H1 (cell line): Measurements from ENCODE around the gene IGFALS. TPM values are rescaled to one million over a fixed set of nuclear protein-coding genes. Genes with fewer than 3 reads are reported as not detected.

Source experiments
- CTCF ChIA-PET: fragments of 300-600 bp; sonication (Branson Sonifier 250); formaldehyde crosslinking; loops from one replicate; lab custom pipeline; 2021; ENCODE audit not compliant: partially characterized antibody; lab: Charles Lee
- POLR2A ChIA-PET: fragments of 300-600 bp; sonication (Branson Sonifier 250); formaldehyde crosslinking; loops from one replicate; lab custom pipeline; 2021; ENCODE audit warnings: inconsistent platforms; ENCODE audit not compliant: partially characterized antibody; lab: Charles Lee
- DNase-seq, 2 experiments: peaks; one replicate each; pipeline versions ENCODE4 v3.0.0 to v3.0.0-alpha.2; 2010 to 2022; ENCODE audit warnings: low spot score in 2 of 2, low read depth in 1 of 2, mixed read lengths in 1 of 2
- FAIRE-seq: peaks from 2 replicates; lab custom pipeline; 2011; peaks lifted over from hg19 to GRCh38; lab: Jason Lieb, UNC
- H2AFZ ChIP-seq: 2 replicates; pipeline ENCODE4 v1.8.1; 2012; ENCODE audit warnings: low read length, inconsistent platforms
- H2AK5ac ChIP-seq: 2 replicates; pipeline ENCODE4 v1.6.1; 2013; ENCODE audit warnings: low read depth, low read length
- H2BK120ac ChIP-seq: replicated peaks from 2 replicates; pipeline ENCODE3; 2013; ENCODE audit warnings: low read depth, low read length, inconsistent platforms
- H2BK12ac ChIP-seq: 2 replicates; pipeline ENCODE4 v1.6.1; 2013; ENCODE audit warnings: low read depth, low read length
- H2BK15ac ChIP-seq: 2 replicates; pipeline ENCODE4 v1.6.1; 2013; ENCODE audit warnings: low read length
- H2BK20ac ChIP-seq: 2 replicates; pipeline ENCODE4 v1.6.1; 2013; ENCODE audit warnings: low read length
- H2BK5ac ChIP-seq: 2 replicates; pipeline ENCODE4 v1.6.1; 2013; ENCODE audit warnings: low read depth, low read length
- H3K14ac ChIP-seq: 2 replicates; pipeline ENCODE4 v1.6.1; 2013; ENCODE audit warnings: inconsistent platforms; ENCODE audit not compliant: insufficient read length
- H3K18ac ChIP-seq: 2 replicates; pipeline ENCODE4 v1.6.1; 2013; ENCODE audit warnings: low read length; ENCODE audit errors: extremely low read depth
- H3K23ac ChIP-seq: 2 replicates; pipeline ENCODE4 v1.6.1; 2013; ENCODE audit warnings: inconsistent platforms; ENCODE audit not compliant: insufficient read length
- H3K23me2 ChIP-seq: 2 replicates; pipeline ENCODE4 v1.6.1; 2013; ENCODE audit warnings: low read depth, low read length
- H3K27ac ChIP-seq: 2 replicates; pipeline ENCODE4 v1.6.1; 2011; ENCODE audit warnings: low read depth, low read length, inconsistent platforms
- H3K27me3 ChIP-seq, 4 experiments: replicated peaks in 1 of 4; 1 replicate in 1 of 4; 2 replicates in 3 of 4; pipeline versions ENCODE4 v1.6.1 to v1.8.1; 2011 to 2013; ENCODE audit warnings: low read length in 3 of 4, mild to moderate bottlenecking in 3 of 4, inconsistent platforms in 2 of 4, mixed read lengths in 2 of 4, moderate library complexity in 1 of 4; ENCODE audit not compliant: control insufficient read depth in 3 of 4, insufficient read depth in 3 of 4; ENCODE audit errors: extremely low read depth in 1 of 4
- H3K36me3 ChIP-seq, 4 experiments: 2 replicates each; pipeline versions ENCODE4 v1.6.1 to v1.8.1; 2011 to 2013; ENCODE audit warnings: mild to moderate bottlenecking in 4 of 4, low read length in 3 of 4, moderate library complexity in 2 of 4, control low read depth in 1 of 4, inconsistent platforms in 1 of 4; ENCODE audit not compliant: insufficient read depth in 4 of 4, control insufficient read depth in 2 of 4
- H3K4ac ChIP-seq: replicated peaks from 2 replicates; pipeline ENCODE3; 2013; ENCODE audit warnings: low read length, low read depth, mixed read lengths, inconsistent platforms; ENCODE audit not compliant: insufficient read length
- H3K4me1 ChIP-seq, 4 experiments: replicated peaks in 1 of 4; 1 replicate in 1 of 4; 2 replicates in 3 of 4; pipeline versions ENCODE4 v1.6.1 to v1.8.1; 2011 to 2013; ENCODE audit warnings: low read length in 3 of 4, inconsistent platforms in 2 of 4, mixed read lengths in 1 of 4; ENCODE audit not compliant: insufficient read depth in 4 of 4, control insufficient read depth in 3 of 4
- H3K4me2 ChIP-seq, 2 experiments: 2 replicates each; pipeline versions ENCODE4 v1.6.1 to v1.8.1; 2011 to 2013; ENCODE audit warnings: low read depth in 2 of 2, low read length in 2 of 2, control low read depth in 1 of 2, inconsistent platforms in 1 of 2, mild to moderate bottlenecking in 1 of 2; ENCODE audit not compliant: insufficient read depth in 1 of 2
- H3K4me3 ChIP-seq, 4 experiments: fragments of 200-600, 300-600 bp in 1 of 4; sonication (generic), shearing (Covaris generic), sonication (Bioruptor Twin) in 1 of 4; 2 replicates each; pipeline versions ENCODE4 v1.5.1 to v1.8.1; 2011 to 2016; ENCODE audit warnings: low read length in 4 of 4, low read depth in 3 of 4, control low read depth in 2 of 4, inconsistent platforms in 2 of 4, mild to moderate bottlenecking in 2 of 4, mixed read lengths in 1 of 4, moderate library complexity in 1 of 4; ENCODE audit not compliant: insufficient read depth in 2 of 4; ENCODE audit errors: extremely low read depth in 1 of 4
- H3K56ac ChIP-seq: replicated peaks from 2 replicates; pipeline ENCODE3; 2013; ENCODE audit warnings: low read depth, mild to moderate bottlenecking, mixed read lengths, low read length, inconsistent platforms; ENCODE audit not compliant: insufficient read length
- H3K79me1 ChIP-seq: 2 replicates; pipeline ENCODE4 v1.6.1; 2013; ENCODE audit warnings: low read depth, low read length, control low read depth
- H3K79me2 ChIP-seq, 2 experiments: 2 replicates each; pipeline versions ENCODE4 v1.6.1 to v1.8.1; 2012 to 2013; ENCODE audit warnings: low read length in 2 of 2, mild to moderate bottlenecking in 2 of 2, inconsistent platforms in 1 of 2; ENCODE audit not compliant: insufficient read depth in 2 of 2, control insufficient read depth in 1 of 2
- H3K9ac ChIP-seq, 4 experiments: replicated peaks in 1 of 4; 1 replicate in 1 of 4; 2 replicates in 3 of 4; pipeline versions ENCODE4 v1.6.1 to v1.8.1; 2011 to 2013; ENCODE audit warnings: low read depth in 3 of 4, low read length in 3 of 4, control low read depth in 2 of 4, mild to moderate bottlenecking in 2 of 4, moderate library complexity in 2 of 4, inconsistent platforms in 1 of 4; ENCODE audit errors: extremely low read depth in 1 of 4
- H3K9me3 ChIP-seq, 2 experiments: 2 replicates each; pipeline versions ENCODE4 v1.6.1 to v1.8.1; 2012 to 2013; ENCODE audit warnings: mild to moderate bottlenecking in 2 of 2, moderate library complexity in 2 of 2, control low read depth in 1 of 2, inconsistent platforms in 1 of 2, low read depth in 1 of 2, low read length in 1 of 2, mixed read lengths in 1 of 2; ENCODE audit not compliant: insufficient read depth in 2 of 2
- H4K20me1 ChIP-seq, 2 experiments: replicated peaks in 1 of 2; 2 replicates each; pipeline versions ENCODE3 to v1.8.1; 2011 to 2013; ENCODE audit warnings: inconsistent platforms in 2 of 2, low read length in 2 of 2, mild to moderate bottlenecking in 1 of 2; ENCODE audit not compliant: insufficient read depth in 2 of 2, control insufficient read depth in 1 of 2
- H4K5ac ChIP-seq: 2 replicates; pipeline ENCODE4 v1.6.1; 2013; ENCODE audit warnings: low read length, low read depth, mixed read lengths, inconsistent platforms; ENCODE audit not compliant: insufficient read length
- H4K8ac ChIP-seq: 2 replicates; pipeline ENCODE4 v1.8.0; 2013; ENCODE audit warnings: mild to moderate bottlenecking, moderate library complexity, low read length, inconsistent platforms; ENCODE audit not compliant: insufficient read depth; ENCODE audit errors: extremely low read depth
- H4K91ac ChIP-seq: replicated peaks from 2 replicates; pipeline ENCODE3; 2013; ENCODE audit warnings: low read length, mixed read lengths, inconsistent platforms; ENCODE audit not compliant: insufficient read length
- ASH2L ChIP-seq: fragments of 200-600, 300-600 bp; sonication (generic); IDR thresholded peaks from one replicate; pipeline ENCODE4 v1.7.1; 2017; ENCODE audit warnings: low read length
- BACH1 ChIP-seq: IDR thresholded peaks from 2 replicates; pipeline ENCODE4 v1.6.1; 2012; ENCODE audit warnings: low read length, improper control_type of control experiment
- HDAC6 ChIP-seq: IDR thresholded peaks from one replicate; pipeline ENCODE4 v1.7.1; 2012; ENCODE audit warnings: low read depth, mild to moderate bottlenecking, inconsistent platforms, low read length, moderate library complexity
- PHF8 ChIP-seq: fragments of 200-600 bp; sonication (generic); conservative IDR thresholded peaks from 2 replicates; pipeline ENCODE4 v1.7.1; 2012; ENCODE audit warnings: low read depth, mild to moderate bottlenecking, inconsistent platforms, low read length, moderate library complexity
- POLR2A ChIP-seq, 2 experiments: IDR thresholded peaks; 1 replicate in 1 of 2; 2 replicates in 1 of 2; pipeline ENCODE4 v1.6.1; 2011; ENCODE audit warnings: low read depth in 2 of 2, low read length in 2 of 2, mild to moderate bottlenecking in 2 of 2; ENCODE audit errors: control extremely low read depth in 1 of 2
- POLR2AphosphoS5 ChIP-seq: IDR thresholded peaks from 2 replicates; pipeline ENCODE4 v1.6.1; 2011; ENCODE audit warnings: low read depth, low read length
- RAD21 ChIP-seq, 2 experiments: IDR thresholded peaks in 1 of 2; conservative IDR thresholded peaks in 1 of 2; 2 replicates each; pipeline ENCODE4 v1.6.1; 2011; ENCODE audit warnings: low read depth in 2 of 2, low read length in 2 of 2, improper control_type of control experiment in 1 of 2, inconsistent platforms in 1 of 2, mild to moderate bottlenecking in 1 of 2, moderate library complexity in 1 of 2
- RXRA ChIP-seq: IDR thresholded peaks from 2 replicates; pipeline ENCODE4 v1.6.1; 2011; ENCODE audit warnings: low read depth, mild to moderate bottlenecking, low read length, moderate library complexity; ENCODE audit not compliant: insufficient read depth
- YY1 ChIP-seq: IDR thresholded peaks from 2 replicates; pipeline ENCODE4 v1.6.1; 2011; ENCODE audit warnings: low read depth, mild to moderate bottlenecking, low read length
- WGBS, 2 experiments: shearing (Covaris generic) in 1 of 2; methylation state at CpG; one replicate each; pipeline versions ENCODE4 v1.1.6 to v1.1.7; 2013 to 2015; ENCODE audit warnings: low lambda C conversion rate in 2 of 2, mixed read lengths in 2 of 2, inconsistent platforms in 1 of 2, low coverage in 1 of 2, missing lambda C conversion rate in 1 of 2; ENCODE audit not compliant: insufficient replicate concordance in 2 of 2, insufficient coverage in 1 of 2, insufficient read length in 1 of 2; ENCODE audit errors: extremely low coverage in 1 of 2, missing lambda C conversion rate in 1 of 2; 5-methylcytosine and 5-hydroxymethylcytosine counted together
- polyA plus RNA-seq, 7 experiments: library from polyadenylated mRNA; depleted of rRNA in 3 of 7; stranded (reverse) in 5 of 7; unstranded in 2 of 7; fragments of >200 nt in 5 of 7; fragments of 200-250 nt in 2 of 7; gene quantifications; 1 replicate in 5 of 7; 2 replicates in 1 of 7; 4 replicates in 1 of 7; pipeline versions ENCODE4 v1.2.1 to v1.2.3, GENCODE V29; 2011 to 2013; ENCODE audit warnings: missing spikeins in 2 of 7, mixed read lengths in 2 of 7
- total RNA-seq: library from RNA; stranded (reverse); fragmentation: NEBNext Ultra II Directional; extraction: Animal tissue kit (Norgen Biotek cat#: 25700); gene quantifications from 2 replicates; pipeline ENCODE4 v1.2.1, GENCODE V29; 2021

Gene IGFALS
- total and polyA plus RNA-seq, 2 of the 8 experiments (the other 6 are each of a cell fraction or from before 2014, with no cell fraction given), result not detected

GRCh38 chr16:1763521-1764511, 29.7 kb downstream of the IGFALS start:
- no peak overlapping the region for H3K56ac ChIP-seq
- H2AFZ ChIP-seq, result no peak overlapping the region
- CTCF ChIA-PET, result interaction anchor here (0.7 to 3.3 kb wide), 12 partner anchors 9 to 115 kb away, joined by 3 to 21 read pairs (median 6); partner anchors contain the start of genes EME2, IGFALS, MAPK8IP3 and MRPS34
- H3K4me1 ChIP-seq, result peaks cover 0 to 13% (median 7%) of the 10 kb centered on the region in 4 experiments; a peak in 5 of 7 replicates
- POLR2A ChIA-PET, result interaction anchor here (0.6 to 13.5 kb wide), 13 partner anchors 9 to 343 kb away, joined by 3 to 246 read pairs (median 3); partner anchors contain the start of genes EME2, JPT2, MAPK8IP3 and MRPS34
- no peaks in the 10 kb centered on the region for H3K79me1 ChIP-seq
- 45% methylated on average over 47 of the region's 81 CpGs; no CpG with 5 or more reads in 1 of the 2 experiments for WGBS, 2 experiments
- no peaks in the 10 kb centered on the region; a peak in 1 of 4 replicates for H3K9me3 ChIP-seq
- H3K4me2 ChIP-seq, result peak overlapping the region; percentile 61 to 89
- H4K20me1 ChIP-seq, result peaks cover 1 to 9% of the 10 kb centered on the region in 2 experiments
- peak overlapping the region; percentile 8 to 57 (median 36); a peak in 7 of 8 replicates for H3K4me3 ChIP-seq
- DNase-seq (peak; percentile 59 to 92), FAIRE-seq (no peak)
- peak overlapping the region; percentile 71 for H4K8ac ChIP-seq
- no peak overlapping the region for H3K27ac ChIP-seq
- H2BK5ac ChIP-seq, result no peak overlapping the region; the same call in none of the 2 replicates
- 0 out of 2 replicates have a peak overlapping the region, but pooled peaks have one; percentile 14 for H2AK5ac ChIP-seq
- H3K4ac ChIP-seq, result no peak overlapping the region
- peaks cover 3 to 37% (median 7%) of the 10 kb centered on the region in 4 experiments; a peak in 4 of 8 replicates for H3K36me3 ChIP-seq
- no peaks in the 10 kb centered on the region; the same call in 1 of the 2 replicates for H3K23me2 ChIP-seq
- no peak overlapping the region for H3K23ac ChIP-seq
- H2BK12ac ChIP-seq, result 0 out of 2 replicates have a peak overlapping the region, but pooled peaks have one; percentile 60
- peak overlapping the region; percentile 74 for H4K91ac ChIP-seq
- H2BK15ac ChIP-seq, result peak overlapping the region; percentile 61; the same call in 1 of the 2 replicates
- peak overlapping the region; percentile 78 for H3K18ac ChIP-seq
- H2BK20ac ChIP-seq, result no peak overlapping the region
- H3K27me3 ChIP-seq, result no peaks in the 10 kb centered on the region; a peak in 1 of 7 replicates
- H3K79me2 ChIP-seq, result no peaks in the 10 kb centered on the region; a peak in 1 of 4 replicates
- H3K9ac ChIP-seq, result no peak overlapping the region; a peak in 2 of 7 replicates
- no peak overlapping the region for H3K14ac ChIP-seq
- H4K5ac ChIP-seq, result peak overlapping the region; percentile 76
- no peak overlapping the region for H2BK120ac ChIP-seq
- TF ChIP-seq RXRA (no peak), POLR2A (IDR thresholded peaks at IDR 0.05; ENCODE audit: control extremely low read depth in 1 of 2, low read depth in 2 of 2, low read length in 2 of 2) (no peak), POLR2AphosphoS5 (no peak; the same call in 1 of the 2 replicates), HDAC6 (no peak), RAD21 (IDR thresholded peaks at IDR 0.05 in 1 of 2, conservative IDR thresholded peaks at IDR 0.05 in 1 of 2; ENCODE audit: low read depth in 2 of 2, low read length in 2 of 2) (peak; percentile 71 to 75), YY1 (no peak), ASH2L (no peak), BACH1 (0 out of 2 replicates have a peak, but pooled peaks have one; percentile 51), PHF8 (no peak)
